Camera-type eye (tissue), 1 donor: ENCODE measurements around the gene FBXO11. TPM values are rescaled to one million over a fixed set of nuclear protein-coding genes. Genes with fewer than 3 reads are reported as not detected.

Experiments used
- total RNA-seq: library from RNA; depleted of rRNA; stranded (reverse); fragments of >200 nt; gene quantifications from one replicate; pipeline ENCODE4 v1.2.3, GENCODE V29; 2014

FBXO11 gene
- 149 TPM for total RNA-seq

DNA sequence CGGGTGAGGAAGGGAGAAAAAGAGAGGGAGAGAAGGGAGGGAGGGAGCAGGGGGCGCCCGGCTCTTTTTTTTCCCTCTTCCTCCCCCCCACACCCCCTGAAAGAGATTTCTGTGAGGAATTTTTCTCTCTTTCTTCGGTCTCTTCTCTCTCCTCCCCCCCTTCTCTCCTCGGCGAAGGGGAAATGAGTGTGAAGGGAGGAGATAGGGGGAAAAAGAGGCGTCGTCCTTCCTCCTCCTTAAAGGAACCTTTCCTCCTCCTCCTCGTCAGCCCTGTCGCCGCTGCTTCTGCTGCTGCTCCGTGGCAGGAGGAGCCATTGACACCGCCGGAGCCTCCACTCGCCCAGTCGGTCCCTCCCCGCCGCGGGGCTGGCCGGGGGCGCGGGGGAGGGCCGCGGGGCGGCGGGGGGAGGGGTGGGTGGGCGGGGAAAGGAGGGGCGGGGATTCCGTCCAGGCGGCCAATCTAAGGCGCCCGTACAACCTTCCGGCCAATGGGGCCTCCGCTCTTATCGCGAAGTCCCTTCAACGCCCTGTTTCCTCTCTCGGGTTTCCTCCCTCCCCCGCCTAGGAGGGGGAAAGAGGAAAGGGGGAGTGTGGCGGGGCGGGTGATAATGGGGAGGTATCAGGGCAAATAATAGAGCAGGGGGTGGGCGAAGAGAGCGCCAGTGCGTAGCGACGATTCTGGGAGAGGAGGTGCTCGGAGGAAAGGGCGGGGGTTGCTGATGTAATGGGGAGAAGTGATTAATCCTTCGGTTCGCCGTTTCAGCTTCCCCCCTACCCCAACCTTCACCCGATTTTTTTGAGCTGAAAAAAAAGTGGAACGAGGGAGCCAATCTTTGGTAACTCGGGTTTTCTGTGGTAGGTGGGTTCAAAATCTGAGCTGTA is at the start of gene FBXO11:
FBXO11 (minus strand) TSS at position 342 of the 882 bp plus-strand sequence. CDS start 778 bp downstream, outside the sequence.

GRCh38 chr2:47782671-47783485 is 123.4 kb downstream of the FBXO11 start, which contains the start of gene MSH6:
Gene MSH6, plus strand, starts transcription at chr2:47783145. Its CDS starts 89 bp downstream, at chr2:47783234.

Other genes starting within 250 kb of the FBXO11 start
- gene MSH6, start 123.4 kb downstream of the FBXO11 start, total RNA-seq: 88.9 TPM